ENCODE results near the gene FTCD. TPM values are rescaled to one million over a fixed set of nuclear protein-coding genes. Genes with fewer than 3 reads are reported as not detected.

FTCD gene
- total and polyA plus RNA-seq, 9 of the 15 experiments (the other 6 are each of a cell fraction or from before 2014, with no cell fraction given): 0.11 to 1.6 (median 0.67) TPM; not detected in 5

GRCh38 chr21:46191257-46191685 is 35.9 kb upstream of the FTCD start:
- Histone ChIP-seq H3K4me2 (ENCODE audit: insufficient read depth, low read length) (no peak overlapping the region), H3K4me3 (no peak overlapping the region), H3K27me3 (ENCODE audit: control insufficient read depth in 2 of 2, insufficient read depth in 2 of 2, low read length in 2 of 2) (no peaks in the 10 kb centered on the region), H3K9me1 (ENCODE audit: control insufficient read depth, insufficient read depth, low read length) (no peaks in the 10 kb centered on the region), H2AFZ (ENCODE audit: low read depth, low read length) (no peak overlapping the region), H3K9me3 (replicated peaks; ENCODE audit: control insufficient read depth, insufficient read depth, low read depth, low read length) (no peaks in the 10 kb centered on the region), H3K36me3 (ENCODE audit: control insufficient read depth, insufficient read depth, low read length) (peaks cover 85% of the 10 kb centered on the region; the same call in 2 of the 3 replicates), H3K9ac (ENCODE audit: insufficient read depth in 1 of 2, low read depth in 2 of 2, low read length in 2 of 2) (peak overlapping the region in 1 of 2 experiments; percentile 64; a peak in 1 of 4 replicates), H3K27ac (ENCODE audit: extremely low read depth, low read depth, low read length) (no peak overlapping the region), H4K20me1 (replicated peaks; ENCODE audit: control insufficient read depth, insufficient read depth, low read length) (no peaks in the 10 kb centered on the region), H3K4me1 (replicated peaks in 1 of 2; ENCODE audit: control insufficient read depth in 2 of 2, insufficient read depth in 2 of 2, low read length in 2 of 2) (peaks cover 31 to 49% of the 10 kb centered on the region in 2 experiments), H3K79me2 (ENCODE audit: control insufficient read depth, insufficient read depth, low read length) (no peaks in the 10 kb centered on the region)
- FAIRE-seq (no peak), ATAC-seq (no peak), DNase-seq (ENCODE audit: extremely low read depth in 1 of 4, low spot score in 3 of 4) (peak in 3 of 4 experiments; percentile 41 to 48 (median 46))
- CTCF ChIA-PET (ENCODE audit: low intra/inter-chr PET ratio): no interaction called here
- WGBS (ENCODE audit: insufficient coverage, low coverage, missing lambda C conversion rate): 54% methylated on average over 4 of the region's 4 CpGs
- TF ChIP-seq FUS (optimal IDR thresholded peaks at IDR 0.05; ENCODE audit: low read depth, low read length): no peak
- peak; percentile 66 for TF ChIP-seq EGR1 (conservative IDR thresholded peaks at IDR 0.05)
- no TSS peak for BruUV-seq (replicated peaks)
- POLR2A ChIA-PET: interaction anchor here (0.5 to 0.7 kb wide), 4 partner anchors 8 to 257 kb away, joined by 3 read pairs; no protein-coding TSS in a partner anchor
- intact Hi-C loops (cut with micrococcal nuclease): no loop called here
- in situ Hi-C loops (cut with MboI): no loop called here

GRCh38 chr21:46190491-46191131 is 35.2 kb upstream of the FTCD start:
- Histone ChIP-seq H3K9ac (ENCODE audit: insufficient read depth in 1 of 2, low read depth in 2 of 2, low read length in 2 of 2) (peak overlapping the region in 1 of 2 experiments; percentile 83; a peak in 2 of 4 replicates), H3K27me3 (ENCODE audit: control insufficient read depth in 2 of 2, insufficient read depth in 2 of 2, low read length in 2 of 2) (no peaks in the 10 kb centered on the region), H3K4me1 (replicated peaks in 1 of 2; ENCODE audit: control insufficient read depth in 2 of 2, insufficient read depth in 2 of 2, low read length in 2 of 2) (peaks cover 38 to 53% of the 10 kb centered on the region in 2 experiments), H3K36me3 (ENCODE audit: control insufficient read depth, insufficient read depth, low read length) (peaks cover 78% of the 10 kb centered on the region; the same call in 2 of the 3 replicates), H3K27ac (ENCODE audit: extremely low read depth, low read depth, low read length) (no peak overlapping the region), H3K9me3 (replicated peaks; ENCODE audit: control insufficient read depth, insufficient read depth, low read depth, low read length) (no peaks in the 10 kb centered on the region), H3K4me2 (ENCODE audit: insufficient read depth, low read length) (no peak overlapping the region), H3K9me1 (ENCODE audit: control insufficient read depth, insufficient read depth, low read length) (no peaks in the 10 kb centered on the region), H3K4me3 (no peak overlapping the region), H4K20me1 (replicated peaks; ENCODE audit: control insufficient read depth, insufficient read depth, low read length) (no peaks in the 10 kb centered on the region), H3K79me2 (ENCODE audit: control insufficient read depth, insufficient read depth, low read length) (no peaks in the 10 kb centered on the region), H2AFZ (ENCODE audit: low read depth, low read length) (no peak overlapping the region)
- ChIA-PET POLR2A (interaction anchor here (0.5 to 0.7 kb wide), 3 partner anchors 8 to 257 kb away, joined by 3 read pairs; no protein-coding TSS in a partner anchor), CTCF (ENCODE audit: low intra/inter-chr PET ratio) (no interaction called here)
- 89% methylated on average over 15 of the region's 15 CpGs for WGBS (ENCODE audit: insufficient coverage, low coverage, missing lambda C conversion rate)
- no peak for DNase-seq (ENCODE audit: extremely low read depth in 1 of 4, low spot score in 3 of 4)
- no peak for FAIRE-seq
- TF ChIP-seq POLR2G (IDR thresholded peaks at IDR 0.05; ENCODE audit: low read depth, low read length): peak; percentile 54
- 0 out of 2 replicates have a peak, but pooled peaks have one; percentile 8 for TF ChIP-seq MYNN (IDR thresholded peaks at IDR 0.05)
- TF ChIP-seq MYNN (CRISPR knock-in tag; IDR thresholded peaks at IDR 0.05): no peak
- TF ChIP-seq CBX3 (IDR thresholded peaks at IDR 0.05; ENCODE audit: borderline replicate concordance in 1 of 2, low read length in 2 of 2): no peak
- TF ChIP-seq ZNF408 (CRISPR knock-in tag; IDR thresholded peaks at IDR 0.05; ENCODE audit: low read depth): no peak
- intact Hi-C loops (cut with micrococcal nuclease): no loop called here
- no peak for ATAC-seq
- in situ Hi-C loops (cut with MboI): no loop called here
- BruUV-seq (replicated peaks): TSS peak; percentile 45
